IPS-20b (cell line): Measurements from ENCODE around the gene PTPRM.
A peak's percentile ranks its signal among the peaks of the same experiment; 100 is the strongest.

ENCODE experiments used
- H3K27ac ChIP-seq: one replicate; pipeline ENCODE4 v1.5.1; 2013; ENCODE audit warnings: low read length
- H3K27me3 ChIP-seq: 2 replicates; pipeline ENCODE4 v1.6.1; 2013; ENCODE audit warnings: mild to moderate bottlenecking, low read length, inconsistent platforms; ENCODE audit not compliant: insufficient read depth
- H3K36me3 ChIP-seq: 2 replicates; pipeline ENCODE4 v1.6.1; 2013; ENCODE audit warnings: low read depth, mild to moderate bottlenecking, inconsistent platforms, low read length, moderate library complexity; ENCODE audit not compliant: insufficient read depth
- H3K4me1 ChIP-seq: 2 replicates; pipeline ENCODE4 v1.6.1; 2013; ENCODE audit warnings: mild to moderate bottlenecking, control low read depth, inconsistent platforms, low read length, moderate library complexity; ENCODE audit not compliant: insufficient read depth
- H3K4me3 ChIP-seq: 2 replicates; pipeline ENCODE4 v1.5.1; 2013; ENCODE audit warnings: mild to moderate bottlenecking, low read length, inconsistent platforms
- H3K9ac ChIP-seq: 2 replicates; pipeline ENCODE4 v1.6.1; 2013; ENCODE audit warnings: low read depth, mild to moderate bottlenecking, inconsistent platforms, low read length, moderate library complexity
- H3K9me3 ChIP-seq: 2 replicates; pipeline ENCODE4 v1.6.1; 2013; ENCODE audit warnings: mild to moderate bottlenecking, low read depth, low read length, inconsistent platforms; ENCODE audit not compliant: insufficient read depth

PTPRM gene

DNA sequence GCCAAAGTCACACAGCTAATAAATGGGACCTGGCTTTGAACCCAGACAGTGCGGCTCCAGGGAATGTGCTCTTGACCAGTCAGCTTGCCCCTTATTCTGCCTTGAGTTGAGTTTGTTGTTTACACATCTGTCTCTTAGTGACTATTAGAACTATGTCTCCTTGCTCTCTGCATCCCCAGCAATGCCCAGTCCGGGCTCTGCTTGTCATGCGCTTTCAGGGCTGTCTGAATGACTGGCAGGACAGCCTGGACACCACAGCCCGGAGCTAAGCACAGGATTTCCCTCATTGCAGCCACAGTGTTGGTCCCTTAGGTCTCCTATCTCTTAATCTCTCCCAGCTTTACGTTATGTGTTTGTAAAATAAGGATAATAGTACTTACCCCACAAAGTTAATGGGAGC, 795.7 kb downstream of the PTPRM start:
- Histone ChIP-seq H3K36me3 (no peaks in the 10 kb centered on the region), H3K4me3 (no peak overlapping the region), H3K9me3 (no peaks in the 10 kb centered on the region), H3K4me1 (peaks cover 8% of the 10 kb centered on the region; the same call in 1 of the 2 replicates), H3K27me3 (peaks cover 15% of the 10 kb centered on the region), H3K9ac (no peak overlapping the region), H3K27ac (no peak overlapping the region)

DNA sequence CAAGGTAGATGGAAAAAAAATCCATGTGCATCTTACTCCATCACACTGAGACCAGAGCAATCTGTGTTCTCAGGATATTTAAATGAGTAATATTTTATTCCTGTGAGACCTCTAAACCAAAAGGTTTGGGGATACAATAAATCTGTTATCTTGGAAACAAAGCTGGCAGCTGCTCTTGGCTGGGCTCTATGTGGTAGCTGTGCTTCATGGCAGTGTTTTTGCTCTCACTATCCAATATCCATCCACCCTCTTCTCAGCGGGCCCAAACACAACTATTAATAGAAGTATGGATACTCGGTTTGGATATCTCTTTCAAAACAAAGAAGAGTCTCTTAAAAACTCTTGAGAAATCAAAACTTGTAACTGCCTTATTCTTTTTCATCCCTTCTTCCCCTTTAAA, 797.3 kb downstream of the PTPRM start:
- peaks cover 5% of the 10 kb centered on the region; the same call in 1 of the 2 replicates for H3K4me1 ChIP-seq
- H3K9me3 ChIP-seq = no peaks in the 10 kb centered on the region
- H3K9ac ChIP-seq = no peak overlapping the region
- no peaks in the 10 kb centered on the region for H3K36me3 ChIP-seq
- no peak overlapping the region for H3K27ac ChIP-seq
- peaks cover 23% of the 10 kb centered on the region for H3K27me3 ChIP-seq
- no peak overlapping the region for H3K4me3 ChIP-seq

DNA sequence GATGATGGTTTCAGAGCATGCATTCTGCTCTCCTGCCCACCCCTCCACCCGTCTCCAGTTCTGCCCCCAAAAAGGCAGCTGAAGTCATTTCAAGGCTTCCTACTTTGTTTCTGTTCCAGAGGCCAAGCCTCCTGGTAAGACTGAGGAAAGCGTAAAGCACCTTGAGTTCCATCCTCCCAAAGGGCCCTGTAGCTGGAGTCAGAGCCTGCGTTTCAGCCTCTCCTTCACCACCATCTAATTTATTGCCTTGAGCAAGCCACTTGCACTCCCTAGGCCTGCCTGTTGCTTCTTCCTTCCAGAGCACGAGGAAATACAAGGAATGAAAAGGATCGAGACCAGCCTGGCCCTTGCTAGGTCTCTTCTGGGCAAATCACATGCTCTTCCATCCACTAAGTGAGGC, 797.9 kb downstream of the PTPRM start:
- Histone ChIP-seq H3K4me1 (peaks cover 5% of the 10 kb centered on the region; the same call in 1 of the 2 replicates), H3K9me3 (no peaks in the 10 kb centered on the region), H3K27ac (no peak overlapping the region), H3K4me3 (no peak overlapping the region), H3K9ac (no peak overlapping the region), H3K36me3 (no peaks in the 10 kb centered on the region), H3K27me3 (peaks cover 23% of the 10 kb centered on the region)

DNA sequence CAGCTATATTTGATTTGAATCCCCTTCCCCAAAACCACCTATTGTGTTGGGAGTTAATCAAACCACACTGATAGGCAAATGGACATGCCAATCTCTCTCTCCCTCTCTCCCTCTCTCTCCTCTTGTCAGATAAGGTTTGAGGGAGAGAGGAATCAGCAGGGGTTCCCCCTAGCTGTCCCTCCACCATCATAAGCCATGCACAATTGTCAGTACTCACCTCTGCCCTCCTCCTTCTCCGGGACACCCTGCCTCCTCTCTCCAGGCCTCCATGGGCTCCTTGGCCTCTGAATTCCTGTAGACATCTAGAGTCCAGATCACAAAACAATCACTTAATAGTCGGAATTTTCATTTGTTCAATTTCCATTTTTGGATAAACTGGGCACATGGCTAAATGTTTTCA, 798.4 kb downstream of the PTPRM start:
- Histone ChIP-seq H3K9me3 (no peaks in the 10 kb centered on the region), H3K9ac (no peak overlapping the region), H3K36me3 (no peaks in the 10 kb centered on the region), H3K27ac (no peak overlapping the region), H3K4me3 (no peak overlapping the region), H3K4me1 (peaks cover 5% of the 10 kb centered on the region; the same call in 1 of the 2 replicates), H3K27me3 (peaks cover 23% of the 10 kb centered on the region)

DNA sequence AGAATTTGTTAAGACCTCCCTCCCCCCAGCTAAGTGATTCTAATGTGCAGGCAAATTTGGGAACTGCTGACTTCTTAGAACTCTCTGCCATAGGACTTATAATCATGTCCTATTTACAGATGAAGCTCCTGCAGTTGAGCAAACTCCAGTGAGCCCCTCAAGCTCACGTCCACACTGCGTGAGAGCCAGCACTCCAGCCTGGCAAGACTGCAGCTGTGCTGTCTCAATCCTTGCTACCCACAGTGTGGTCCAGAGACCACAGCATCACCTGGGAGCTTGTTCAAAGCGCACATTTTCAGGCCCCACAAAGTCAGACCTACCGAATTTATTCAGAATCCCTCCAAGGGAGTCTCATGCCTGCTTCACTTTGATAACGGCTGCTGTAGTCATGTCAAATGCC, 799.0 kb downstream of the PTPRM start:
- no peaks in the 10 kb centered on the region for H3K36me3 ChIP-seq
- no peak overlapping the region for H3K27ac ChIP-seq
- H3K4me1 ChIP-seq = peaks cover 5% of the 10 kb centered on the region; the same call in 1 of the 2 replicates
- H3K27me3 ChIP-seq = peaks cover 23% of the 10 kb centered on the region
- H3K4me3 ChIP-seq = no peak overlapping the region
- no peak overlapping the region for H3K9ac ChIP-seq
- no peaks in the 10 kb centered on the region for H3K9me3 ChIP-seq

DNA sequence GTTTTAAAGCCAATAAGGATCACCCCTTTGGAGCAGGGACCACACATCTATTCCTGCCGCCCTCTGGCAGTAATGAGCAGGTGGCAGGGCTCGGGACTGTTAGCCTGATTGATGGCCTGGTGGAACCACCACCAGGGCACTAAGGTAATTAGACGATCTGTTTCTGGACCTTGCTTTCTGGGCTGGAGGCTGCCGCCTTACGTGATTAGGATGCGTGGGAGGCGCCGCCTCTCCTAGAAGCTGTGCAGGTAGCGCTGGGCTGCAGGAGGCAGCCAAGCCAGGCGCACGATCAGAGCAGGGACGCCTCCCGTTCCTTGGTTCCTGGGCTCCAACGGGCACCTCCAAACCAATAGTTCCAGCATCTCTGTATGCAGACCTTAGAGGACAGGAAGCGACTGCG, 799.5 kb downstream of the PTPRM start:
- Histone ChIP-seq H3K4me1 (peaks cover 5% of the 10 kb centered on the region; the same call in 1 of the 2 replicates), H3K27me3 (peaks cover 23% of the 10 kb centered on the region), H3K9me3 (no peaks in the 10 kb centered on the region), H3K36me3 (no peaks in the 10 kb centered on the region), H3K9ac (no peak overlapping the region), H3K27ac (no peak overlapping the region), H3K4me3 (peak overlapping the region; percentile 55; the same call in 1 of the 2 replicates)

DNA sequence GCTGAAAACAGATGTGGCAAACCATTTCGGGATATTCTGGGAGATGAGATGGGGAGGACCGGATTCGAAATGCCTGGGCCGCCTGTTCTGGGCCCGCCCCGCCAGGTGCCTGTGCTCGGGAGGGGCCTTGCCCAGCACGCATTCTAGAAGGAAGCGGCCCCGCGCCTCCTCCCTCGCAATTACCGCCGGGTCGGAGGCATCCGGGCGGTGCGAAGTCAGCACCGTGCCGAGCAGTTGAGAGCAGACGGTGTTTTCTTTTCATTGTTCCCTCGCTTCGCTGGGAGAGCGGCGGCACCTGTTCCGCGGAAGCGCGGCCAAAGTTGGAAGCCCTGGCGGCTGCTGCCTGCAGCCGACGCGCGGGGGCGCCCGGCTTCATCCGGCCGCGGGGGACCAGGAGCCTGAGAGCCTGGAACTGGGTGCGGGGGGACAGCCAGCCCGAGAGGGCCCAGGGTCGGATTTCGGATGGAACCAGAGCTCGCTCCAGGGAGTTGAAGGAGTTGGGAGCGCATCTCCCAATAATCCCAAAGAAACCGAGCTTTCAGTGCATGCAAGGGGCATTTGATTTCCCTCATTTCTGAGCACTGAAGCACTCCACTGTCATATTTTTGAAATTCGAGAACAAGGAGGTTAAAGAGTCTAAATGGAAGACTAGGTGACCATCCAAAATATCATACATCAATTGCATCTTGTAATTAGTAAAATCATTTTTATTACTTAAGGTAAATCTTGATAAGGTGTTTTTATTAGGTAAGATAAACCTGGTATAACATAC, 800.3 kb downstream of the PTPRM start:
- no peak overlapping the region for H3K27ac ChIP-seq
- H3K4me1 ChIP-seq = no peaks in the 10 kb centered on the region; the same call in 1 of the 2 replicates
- H3K9me3 ChIP-seq = no peaks in the 10 kb centered on the region
- H3K4me3 ChIP-seq = peak overlapping the region; percentile 55
- H3K27me3 ChIP-seq = peaks cover 23% of the 10 kb centered on the region
- no peaks in the 10 kb centered on the region for H3K36me3 ChIP-seq
- no peak overlapping the region for H3K9ac ChIP-seq

DNA sequence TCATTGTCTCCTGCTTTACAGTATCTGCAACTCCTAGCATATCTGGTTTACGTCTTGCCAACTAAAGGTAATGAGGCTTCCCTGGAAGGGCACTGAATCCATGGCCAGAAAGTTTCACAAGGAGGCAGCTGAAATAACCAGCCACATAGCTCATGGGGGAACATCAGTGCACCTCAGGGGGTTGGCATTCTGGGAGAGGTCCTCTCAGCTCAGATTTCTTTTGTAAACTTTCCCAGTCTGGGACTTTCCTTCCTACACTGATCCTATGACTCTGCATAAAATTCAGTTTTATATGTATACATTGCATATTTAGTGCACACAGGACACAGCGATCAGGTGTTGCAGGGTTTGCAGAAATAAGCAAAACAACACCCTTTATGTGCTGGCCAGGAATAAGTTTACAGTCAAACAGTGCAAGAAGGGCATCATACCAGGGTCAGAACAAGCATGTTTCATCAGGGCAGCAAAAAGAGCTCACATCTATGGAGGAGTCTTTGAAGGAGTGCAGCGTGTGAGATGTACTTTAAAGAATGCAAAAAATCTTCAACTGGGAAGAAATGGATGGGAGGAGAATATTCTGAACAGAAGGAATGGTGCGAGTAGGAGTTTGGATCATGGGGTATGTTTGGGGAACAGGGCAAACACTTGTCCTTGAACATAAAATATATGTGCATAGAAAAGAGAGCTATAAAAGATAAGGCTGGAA, 801.5 kb downstream of the PTPRM start:
- Histone ChIP-seq H3K36me3 (no peaks in the 10 kb centered on the region), H3K9ac (no peak overlapping the region), H3K27me3 (peaks cover 23% of the 10 kb centered on the region), H3K4me3 (no peak overlapping the region), H3K27ac (no peak overlapping the region), H3K9me3 (no peaks in the 10 kb centered on the region), H3K4me1 (no peaks in the 10 kb centered on the region; the same call in 1 of the 2 replicates)

DNA sequence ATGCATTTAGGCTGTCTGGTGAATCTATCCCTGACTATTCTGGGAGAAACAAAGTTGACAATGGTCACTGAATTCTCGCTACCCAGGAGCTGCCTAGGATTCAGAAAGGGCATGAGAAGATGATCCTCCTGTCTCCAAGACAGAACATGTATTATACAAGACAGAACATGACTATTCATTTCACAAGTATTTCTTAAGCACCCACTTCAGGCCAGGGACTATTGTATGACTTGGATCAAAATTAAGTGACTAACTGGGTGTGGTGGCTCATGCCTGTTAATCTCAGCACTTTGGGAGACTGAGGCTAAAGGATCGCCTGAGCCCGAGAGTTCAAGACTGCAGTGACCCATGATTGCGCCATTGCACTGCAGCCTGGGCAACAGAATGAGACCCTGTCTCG, 806.4 kb downstream of the PTPRM start:
- no peak overlapping the region for H3K27ac ChIP-seq
- H3K27me3 ChIP-seq = peaks cover 2% of the 10 kb centered on the region; the same call in 1 of the 2 replicates
- no peaks in the 10 kb centered on the region for H3K4me1 ChIP-seq
- no peaks in the 10 kb centered on the region for H3K9me3 ChIP-seq
- no peak overlapping the region for H3K4me3 ChIP-seq
- no peaks in the 10 kb centered on the region for H3K36me3 ChIP-seq
- no peak overlapping the region for H3K9ac ChIP-seq

DNA sequence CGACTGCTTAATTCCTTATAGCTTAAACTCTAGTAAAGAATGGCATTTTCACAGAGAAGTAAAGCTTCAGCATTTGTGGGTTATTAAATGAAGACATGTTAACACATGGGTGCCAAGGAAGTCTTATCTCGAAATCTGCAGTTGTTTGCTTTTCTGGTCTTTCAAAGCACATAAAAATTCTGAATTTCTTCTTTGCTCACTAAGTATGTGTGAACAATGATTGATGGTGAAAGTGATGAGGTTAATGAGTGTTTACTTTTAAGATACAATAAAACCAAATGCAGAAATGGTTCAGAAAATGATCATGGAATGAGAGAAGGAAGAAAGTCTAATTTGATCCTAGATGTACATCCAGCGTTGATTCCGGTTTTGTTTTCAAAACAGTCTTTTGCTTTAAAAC, 807.6 kb downstream of the PTPRM start:
- H3K27me3 ChIP-seq = no peaks in the 10 kb centered on the region
- no peak overlapping the region for H3K9ac ChIP-seq
- no peaks in the 10 kb centered on the region for H3K36me3 ChIP-seq
- no peak overlapping the region for H3K27ac ChIP-seq
- H3K4me1 ChIP-seq = no peaks in the 10 kb centered on the region
- no peak overlapping the region for H3K4me3 ChIP-seq
- H3K9me3 ChIP-seq = no peaks in the 10 kb centered on the region

DNA sequence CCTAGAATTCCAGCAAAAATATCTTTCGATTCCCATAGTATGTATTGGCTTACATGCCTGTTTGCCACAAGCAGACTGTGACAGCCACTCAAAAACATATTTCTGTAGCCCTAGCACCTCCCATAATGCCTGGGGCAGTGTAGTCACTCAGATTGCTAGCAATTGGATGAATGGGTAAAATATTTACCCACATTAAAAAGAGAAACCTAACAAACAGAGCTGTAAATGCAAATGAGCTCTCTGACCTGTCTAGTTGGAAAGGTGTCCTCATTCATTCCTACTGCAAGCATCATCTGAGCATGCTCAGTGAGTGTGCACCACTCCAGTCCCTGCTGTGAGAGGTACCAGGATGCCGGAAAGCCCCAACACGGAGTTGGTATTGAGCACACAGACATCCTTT, 808.1 kb downstream of the PTPRM start:
- Histone ChIP-seq H3K27ac (no peak overlapping the region), H3K27me3 (no peaks in the 10 kb centered on the region), H3K9ac (no peak overlapping the region), H3K9me3 (no peaks in the 10 kb centered on the region), H3K36me3 (no peaks in the 10 kb centered on the region), H3K4me1 (no peaks in the 10 kb centered on the region), H3K4me3 (no peak overlapping the region)

DNA sequence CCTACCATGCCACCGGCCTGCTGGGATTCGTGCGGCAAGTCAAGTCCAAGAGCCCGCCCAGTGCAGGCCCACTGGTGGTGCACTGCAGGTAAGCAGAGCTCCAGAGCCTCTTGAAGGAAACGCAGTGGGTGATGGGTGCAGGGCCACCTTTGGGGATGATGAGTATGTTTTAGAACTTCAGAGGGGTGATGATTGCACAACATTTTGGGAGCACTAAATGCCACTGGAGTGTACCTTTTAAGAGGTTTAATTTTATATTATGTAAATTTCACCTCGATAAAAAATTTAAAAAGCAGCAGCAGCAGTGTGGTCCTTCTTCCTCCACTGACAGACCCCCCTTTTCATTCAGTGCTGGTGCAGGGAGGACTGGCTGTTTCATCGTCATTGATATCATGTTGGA, 809.0 kb downstream of the PTPRM start:
- Histone ChIP-seq H3K27me3 (no peaks in the 10 kb centered on the region), H3K4me1 (no peaks in the 10 kb centered on the region), H3K27ac (no peak overlapping the region), H3K4me3 (no peak overlapping the region), H3K36me3 (no peaks in the 10 kb centered on the region), H3K9me3 (no peaks in the 10 kb centered on the region), H3K9ac (no peak overlapping the region)
